NCI-H1105 treated with DMSO at 0.1 percent for 48 hours (cell line): ENCODE data around the gene CLEC4G.

Experiments used
- DNase-seq: peaks from one replicate; lab custom pipeline; 2025; lab: John Stamatoyannopoulos, UW

The CLEC4G gene

GRCh38 chr19:7697721-7698287 is 34.1 kb downstream of the CLEC4G start:
- DNase-seq, result no peak

- no peak for DNase-seq
Measured at GRCh38 chr19:7694499-7694898, 37.4 kb downstream of the CLEC4G start.

GRCh38 chr19:7692417-7693088 is 39.4 kb downstream of the CLEC4G start:
- DNase-seq, result no peak

- DNase-seq, result no peak
Measured at GRCh38 chr19:7691497-7691896, 40.4 kb downstream of the CLEC4G start.

GRCh38 chr19:7690779-7691258 is 41.1 kb downstream of the CLEC4G start:
- no peak for DNase-seq

- DNase-seq, result no peak
Measured at GRCh38 chr19:7689165-7689564, 42.7 kb downstream of the CLEC4G start.

- DNase-seq, result no peak
Measured at GRCh38 chr19:7687177-7687576, 44.7 kb downstream of the CLEC4G start.

GRCh38 chr19:7685546-7686445 is 46.1 kb downstream of the CLEC4G start:
- no peak for DNase-seq

- no peak for DNase-seq
Measured at GRCh38 chr19:7682175-7682855, 49.6 kb downstream of the CLEC4G start.

- DNase-seq, result no peak
Measured at GRCh38 chr19:7681340-7682174, 50.4 kb downstream of the CLEC4G start.

- peak; percentile 74 for DNase-seq
Measured at GRCh38 chr19:7680606-7681339, 51.1 kb downstream of the CLEC4G start, which contains the start of gene TRAPPC5. TSS of gene TRAPPC5 (plus strand) at chr19:7680833. CDS start at chr19:7682254, 1,421 bp downstream.

GRCh38 chr19:7679771-7680605 is 51.9 kb downstream of the CLEC4G start:
- no peak for DNase-seq

GRCh38 chr19:7678971-7679751 is 52.7 kb downstream of the CLEC4G start:
- DNase-seq, result peak; percentile 15
